Lower leg skin (tissue), 3 donors: Measurements from ENCODE around the gene LIN7A.

ENCODE experiments used
- POLR2A ChIP-seq, 2 donors: fragments of 450-650 bp; IDR thresholded peaks; one replicate each; pipeline ENCODE4 v1.6.1; 2016 to 2017; ENCODE audit warnings: antibody characterized with exemption in 2 of 2, mild to moderate bottlenecking in 1 of 2, moderate library complexity in 1 of 2
- TF ChIP-seq, protein P1 (sequence below), 3 donors: fragments of 450-650 bp; IDR thresholded peaks; one replicate each; pipeline ENCODE4 v1.5.1; 2016; ENCODE audit warnings: antibody characterized with exemption in 3 of 3, mild to moderate bottlenecking in 3 of 3, moderate library complexity in 2 of 3

- TF ChIP-seq, protein P1, sequence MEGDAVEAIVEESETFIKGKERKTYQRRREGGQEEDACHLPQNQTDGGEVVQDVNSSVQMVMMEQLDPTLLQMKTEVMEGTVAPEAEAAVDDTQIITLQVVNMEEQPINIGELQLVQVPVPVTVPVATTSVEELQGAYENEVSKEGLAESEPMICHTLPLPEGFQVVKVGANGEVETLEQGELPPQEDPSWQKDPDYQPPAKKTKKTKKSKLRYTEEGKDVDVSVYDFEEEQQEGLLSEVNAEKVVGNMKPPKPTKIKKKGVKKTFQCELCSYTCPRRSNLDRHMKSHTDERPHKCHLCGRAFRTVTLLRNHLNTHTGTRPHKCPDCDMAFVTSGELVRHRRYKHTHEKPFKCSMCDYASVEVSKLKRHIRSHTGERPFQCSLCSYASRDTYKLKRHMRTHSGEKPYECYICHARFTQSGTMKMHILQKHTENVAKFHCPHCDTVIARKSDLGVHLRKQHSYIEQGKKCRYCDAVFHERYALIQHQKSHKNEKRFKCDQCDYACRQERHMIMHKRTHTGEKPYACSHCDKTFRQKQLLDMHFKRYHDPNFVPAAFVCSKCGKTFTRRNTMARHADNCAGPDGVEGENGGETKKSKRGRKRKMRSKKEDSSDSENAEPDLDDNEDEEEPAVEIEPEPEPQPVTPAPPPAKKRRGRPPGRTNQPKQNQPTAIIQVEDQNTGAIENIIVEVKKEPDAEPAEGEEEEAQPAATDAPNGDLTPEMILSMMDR (IDR thresholded peaks at IDR 0.05) = no peak
- TF ChIP-seq POLR2A (IDR thresholded peaks at IDR 0.05) = no peak
Observed at GRCh38 chr12:80977346-80977745, 39.6 kb upstream of the LIN7A start.
